ENCODE data around the gene HELZ.

DNA sequence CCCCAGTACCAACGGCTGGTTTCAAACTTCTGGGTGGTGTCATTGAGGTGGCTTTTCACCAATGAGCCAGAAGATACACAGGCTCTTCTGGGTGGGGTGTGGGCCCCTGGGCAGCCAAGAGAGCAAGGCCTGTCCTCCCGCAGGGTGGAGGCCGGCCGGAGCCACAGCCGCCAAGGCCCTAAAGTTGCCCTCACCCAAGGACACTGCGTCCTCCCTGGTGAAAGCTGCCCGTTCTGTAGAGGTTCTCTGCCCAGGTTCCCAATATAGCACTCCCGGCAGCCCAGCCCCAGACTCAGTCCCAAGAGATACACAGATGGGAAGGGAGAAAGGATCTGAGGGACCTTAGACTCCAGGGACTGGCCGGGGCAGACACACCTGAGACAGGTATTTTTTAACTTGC lies 211.4 kb downstream of the HELZ start:
- TF ChIP-seq, protein P1, sequence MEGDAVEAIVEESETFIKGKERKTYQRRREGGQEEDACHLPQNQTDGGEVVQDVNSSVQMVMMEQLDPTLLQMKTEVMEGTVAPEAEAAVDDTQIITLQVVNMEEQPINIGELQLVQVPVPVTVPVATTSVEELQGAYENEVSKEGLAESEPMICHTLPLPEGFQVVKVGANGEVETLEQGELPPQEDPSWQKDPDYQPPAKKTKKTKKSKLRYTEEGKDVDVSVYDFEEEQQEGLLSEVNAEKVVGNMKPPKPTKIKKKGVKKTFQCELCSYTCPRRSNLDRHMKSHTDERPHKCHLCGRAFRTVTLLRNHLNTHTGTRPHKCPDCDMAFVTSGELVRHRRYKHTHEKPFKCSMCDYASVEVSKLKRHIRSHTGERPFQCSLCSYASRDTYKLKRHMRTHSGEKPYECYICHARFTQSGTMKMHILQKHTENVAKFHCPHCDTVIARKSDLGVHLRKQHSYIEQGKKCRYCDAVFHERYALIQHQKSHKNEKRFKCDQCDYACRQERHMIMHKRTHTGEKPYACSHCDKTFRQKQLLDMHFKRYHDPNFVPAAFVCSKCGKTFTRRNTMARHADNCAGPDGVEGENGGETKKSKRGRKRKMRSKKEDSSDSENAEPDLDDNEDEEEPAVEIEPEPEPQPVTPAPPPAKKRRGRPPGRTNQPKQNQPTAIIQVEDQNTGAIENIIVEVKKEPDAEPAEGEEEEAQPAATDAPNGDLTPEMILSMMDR (IDR thresholded peaks at IDR 0.05), result no peak
- no peak for TF ChIP-seq EP300 (IDR thresholded peaks at IDR 0.05)
- no peak for TF ChIP-seq POLR2A (IDR thresholded peaks at IDR 0.05)
